Measurements from ENCODE around the gene ZNF862. TPM values are rescaled to one million over a fixed set of nuclear protein-coding genes. Genes with fewer than 3 reads are reported as not detected.

The ZNF862 gene
- total RNA-seq, 1 donor from 2014 or later = 1.7 TPM

- H3K4me1 ChIP-seq = no peaks in the 10 kb centered on the region
- H3K27me3 ChIP-seq = no peaks in the 10 kb centered on the region
- intact Hi-C loops (cut with DNase I) = no loop called here
- no peak for TF ChIP-seq CTCF (IDR thresholded peaks at IDR 0.05)
- H3K36me3 ChIP-seq = peaks cover 32 to 58% of the 10 kb centered on the region in 2 donors
- H3K27ac ChIP-seq = no peak overlapping the region
- DNase-seq (ENCODE audit: low spot score in 2 of 2) = no peak
- no peak overlapping the region for H3K4me3 ChIP-seq
- no peaks in the 10 kb centered on the region for H3K9me3 ChIP-seq
These were observed 28.1 kb downstream of the ZNF862 start for GRCh38 chr7:149866139-149866778.

GRCh38 chr7:149866779-149867447 lies 28.7 kb downstream of the ZNF862 start:
- Histone ChIP-seq H3K9me3 (no peaks in the 10 kb centered on the region), H3K27ac (no peak overlapping the region), H3K4me3 (no peak overlapping the region), H3K4me1 (no peaks in the 10 kb centered on the region), H3K36me3 (peaks cover 25 to 51% of the 10 kb centered on the region in 2 donors), H3K27me3 (no peaks in the 10 kb centered on the region)
- intact Hi-C loops (cut with DNase I) = no loop called here
- no peak for TF ChIP-seq CTCF (IDR thresholded peaks at IDR 0.05)
- DNase-seq (ENCODE audit: low spot score in 2 of 2) = no peak

GRCh38 chr7:149867762-149868622 lies 29.8 kb downstream of the ZNF862 start:
- H3K4me3 ChIP-seq = no peak overlapping the region
- H3K4me1 ChIP-seq = peaks cover 2 to 4% of the 10 kb centered on the region in 2 donors
- H3K27ac ChIP-seq = no peak overlapping the region
- DNase-seq (ENCODE audit: low spot score in 2 of 2) = no peak
- intact Hi-C loops (cut with DNase I) = no loop called here
- TF ChIP-seq CTCF (IDR thresholded peaks at IDR 0.05) = no peak
- no peaks in the 10 kb centered on the region for H3K9me3 ChIP-seq
- H3K27me3 ChIP-seq = no peaks in the 10 kb centered on the region
- H3K36me3 ChIP-seq = peaks cover 15 to 40% of the 10 kb centered on the region in 2 donors

- Histone ChIP-seq H3K9me3 (no peaks in the 10 kb centered on the region), H3K27me3 (no peaks in the 10 kb centered on the region), H3K36me3 (peaks cover 9 to 33% of the 10 kb centered on the region in 2 donors), H3K4me1 (peaks cover 2 to 4% of the 10 kb centered on the region in 2 donors), H3K4me3 (no peak overlapping the region), H3K27ac (no peak overlapping the region)
- DNase-seq (ENCODE audit: low spot score in 2 of 2) = no peak
- no peak for TF ChIP-seq CTCF (IDR thresholded peaks at IDR 0.05)
- intact Hi-C loops (cut with DNase I) = no loop called here
These were observed 30.6 kb downstream of the ZNF862 start for GRCh38 chr7:149868623-149869290.

- Histone ChIP-seq H3K4me1 (peaks cover 5 to 8% of the 10 kb centered on the region in 2 donors), H3K4me3 (no peak overlapping the region), H3K9me3 (no peaks in the 10 kb centered on the region), H3K36me3 (peaks cover 4 to 28% of the 10 kb centered on the region in 2 donors), H3K27ac (no peak overlapping the region), H3K27me3 (no peaks in the 10 kb centered on the region)
- DNase-seq (ENCODE audit: low spot score in 2 of 2) = no peak
- no peak for TF ChIP-seq CTCF (IDR thresholded peaks at IDR 0.05)
- intact Hi-C loops (cut with DNase I) = no loop called here
These were observed 31.1 kb downstream of the ZNF862 start for GRCh38 chr7:149869291-149869650.

Measured in ascending aorta (tissue), 2 donors.